WTC11 (cell line): ENCODE results near the gene AOC3. TPM values are rescaled to one million over a fixed set of nuclear protein-coding genes. Genes with fewer than 3 reads are reported as not detected.

Experiments used
- ATAC-seq: fragments of 200-7000 bp; cut with Tn5 transposase; 2 replicates; pipeline ENCODE4 v1.10.0; 2021; ENCODE audit warnings: mild to moderate bottlenecking, moderate library complexity
- CTCF ChIA-PET: fragments of 300-600 bp; sonication (Branson Sonifier 250); formaldehyde crosslinking; loops from one replicate; lab custom pipeline; 2021; ENCODE audit warnings: antibody characterized with exemption; lab: Charles Lee
- POLR2A ChIA-PET: fragments of 350-600 bp; sonication (Branson Sonifier 250); formaldehyde crosslinking; loops from one replicate; lab custom pipeline; 2021; ENCODE audit warnings: antibody characterized with exemption; lab: Charles Lee
- DNase-seq: peaks from one replicate; pipeline ENCODE4 v3.0.0; 2021; ENCODE audit warnings: low spot score
- H3K27ac Mint-ChIP-seq: 2 replicates; pipeline ENCODE4 v1.8.0; 2021; ENCODE audit warnings: mixed read lengths
- H3K27me3 Mint-ChIP-seq: 2 replicates; pipeline ENCODE4 v1.8.0; 2021; ENCODE audit warnings: low read depth, mild to moderate bottlenecking, moderate library complexity, mixed read lengths
- H3K36me3 Mint-ChIP-seq: 2 replicates; pipeline ENCODE4 v1.8.0; 2021; ENCODE audit warnings: mixed read lengths
- H3K4me1 Mint-ChIP-seq: 2 replicates; pipeline ENCODE4 v1.8.0; 2022; ENCODE audit warnings: mixed read lengths
- H3K4me3 Mint-ChIP-seq: 2 replicates; pipeline ENCODE4 v1.8.0; 2021; ENCODE audit warnings: mild to moderate bottlenecking, moderate library complexity, mixed read lengths
- H3K9me3 Mint-ChIP-seq: 2 replicates; pipeline ENCODE4 v1.8.0; 2021; ENCODE audit warnings: mixed read lengths
- CBFB ChIP-seq: sonication (generic); formaldehyde crosslinking; IDR thresholded peaks from 2 replicates; pipeline ENCODE4 v1.8.1; 2022; ENCODE audit warnings: mild to moderate bottlenecking, low read depth, missing genetic modification reagents
- CREB1 ChIP-seq: sonication (generic); formaldehyde crosslinking; IDR thresholded peaks from 2 replicates; pipeline ENCODE4 v1.8.0; 2023; ENCODE audit warnings: mild to moderate bottlenecking, missing genetic modification reagents
- FOXP4 ChIP-seq: sonication (generic); formaldehyde crosslinking; IDR thresholded peaks from 2 replicates; pipeline ENCODE4 v1.8.0; 2022; ENCODE audit warnings: mild to moderate bottlenecking, missing genetic modification reagents
- GTF2I ChIP-seq: fragments of 250-450 bp; sonication (Bioruptor Pico); conservative IDR thresholded peaks from 2 replicates; pipeline ENCODE4 v1.4.0; 2021; ENCODE audit warnings: mild to moderate bottlenecking
- JUN ChIP-seq: sonication (generic); formaldehyde crosslinking; IDR thresholded peaks from 2 replicates; pipeline ENCODE4 v1.8.0; 2023; ENCODE audit warnings: mild to moderate bottlenecking, missing genetic modification reagents
- MYBL2 ChIP-seq: sonication (generic); formaldehyde crosslinking; IDR thresholded peaks from 2 replicates; pipeline ENCODE4 v1.8.1; 2023; ENCODE audit warnings: mild to moderate bottlenecking, moderate library complexity, missing genetic modification reagents
- NFATC4 ChIP-seq: fragments of 250-450 bp; sonication (Bioruptor Pico); IDR thresholded peaks from 2 replicates; pipeline ENCODE4 v1.9.0; 2021; ENCODE audit warnings: mild to moderate bottlenecking
- OVOL2 ChIP-seq: fragments of 250-450 bp; sonication (Bioruptor Pico); IDR thresholded peaks from 2 replicates; pipeline ENCODE4 v1.9.0; 2021; ENCODE audit warnings: mild to moderate bottlenecking, borderline replicate concordance
- PREB ChIP-seq: sonication (generic); formaldehyde crosslinking; IDR thresholded peaks from 2 replicates; pipeline ENCODE4 v1.8.1; 2022; ENCODE audit warnings: mild to moderate bottlenecking, missing genetic modification reagents, moderate library complexity, borderline replicate concordance
- SOX15 ChIP-seq: fragments of 250-450 bp; sonication (Bioruptor Pico); IDR thresholded peaks from 2 replicates; pipeline ENCODE4 v1.9.0; 2021; ENCODE audit warnings: mild to moderate bottlenecking
- TCF7 ChIP-seq: sonication (generic); formaldehyde crosslinking; IDR thresholded peaks from 2 replicates; pipeline ENCODE4 v1.8.0; 2022; ENCODE audit warnings: mild to moderate bottlenecking, low read depth, missing genetic modification reagents, moderate library complexity
- TP53 ChIP-seq: sonication (generic); formaldehyde crosslinking; IDR thresholded peaks from 2 replicates; pipeline ENCODE4 v1.8.1; 2023; ENCODE audit warnings: mild to moderate bottlenecking, missing genetic modification reagents
- ZMAT4 ChIP-seq: fragments of 250-450 bp; sonication (Bioruptor Pico); IDR thresholded peaks from 2 replicates; pipeline ENCODE4 v1.9.0; 2021; ENCODE audit warnings: mild to moderate bottlenecking
- ZNF219 ChIP-seq: sonication (generic); formaldehyde crosslinking; IDR thresholded peaks from 2 replicates; pipeline ENCODE4 v1.8.0; 2023; ENCODE audit warnings: missing genetic modification reagents, mild to moderate bottlenecking, borderline replicate concordance
- ZNF423 ChIP-seq: fragments of 250-450 bp; sonication (Bioruptor Pico); IDR thresholded peaks from 2 replicates; pipeline ENCODE4 v2.1.2; 2022; ENCODE audit warnings: mild to moderate bottlenecking, moderate library complexity
- ZNF671 ChIP-seq: fragments of 250-450 bp; sonication (Bioruptor Pico); IDR thresholded peaks from 2 replicates; pipeline ENCODE4 v1.8.0; 2021; ENCODE audit warnings: mild to moderate bottlenecking
- total RNA-seq: library from RNA; stranded (reverse); gene quantifications from 3 replicates; pipeline ENCODE4 v1.2.3, GENCODE V29; 2021
- TF ChIP-seq, protein P1 (sequence below): fragments of 250-450 bp; sonication (Bioruptor Pico); IDR thresholded peaks from 2 replicates; pipeline ENCODE4 v1.9.0; 2021; ENCODE audit warnings: mild to moderate bottlenecking, borderline replicate concordance
- TF ChIP-seq, protein P2 (sequence below): sonication (generic); formaldehyde crosslinking; IDR thresholded peaks from 2 replicates; pipeline ENCODE4 v1.8.1; 2022; ENCODE audit warnings: mild to moderate bottlenecking, moderate library complexity, missing genetic modification reagents
- TF ChIP-seq, protein P3 (sequence below): sonication (generic); formaldehyde crosslinking; IDR thresholded peaks from 2 replicates; pipeline ENCODE4 v1.8.1; 2022; ENCODE audit warnings: missing genetic modification reagents, borderline replicate concordance
- TF ChIP-seq, protein P4 (sequence below): sonication (generic); formaldehyde crosslinking; IDR thresholded peaks from 2 replicates; pipeline ENCODE4 v1.8.1; 2023; ENCODE audit warnings: mild to moderate bottlenecking, missing genetic modification reagents
- TF ChIP-seq, protein P5 (sequence below): sonication (generic); formaldehyde crosslinking; IDR thresholded peaks from 2 replicates; pipeline ENCODE4 v1.8.1; 2023; ENCODE audit warnings: mild to moderate bottlenecking, missing genetic modification reagents, moderate library complexity

AOC3 gene
- total RNA-seq, 1 experiment from 2014 or later, result 7.6 TPM

DNA sequence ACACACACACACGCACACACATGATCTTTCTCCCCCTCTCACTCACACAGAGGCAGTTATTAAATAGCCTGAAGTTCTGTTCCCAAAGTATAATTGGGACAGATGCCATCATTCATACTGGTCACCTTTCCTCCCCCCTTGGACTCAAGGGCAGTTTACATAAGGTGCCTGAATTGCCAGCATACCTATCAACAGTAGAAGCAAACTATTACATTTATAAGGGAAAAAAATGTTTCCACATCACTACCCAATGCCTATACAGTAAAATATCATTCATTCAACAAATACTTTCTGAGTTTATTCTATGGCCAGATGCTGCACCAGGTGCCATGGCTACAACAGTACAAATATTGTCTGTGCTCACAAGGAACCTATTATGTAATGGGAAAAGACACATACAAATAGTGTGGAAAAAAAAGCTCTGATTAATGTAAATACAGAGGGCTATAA is 46.1 kb upstream of the AOC3 start (continued):
- TF ChIP-seq ZMAT4 (CRISPR knock-in tag), result no peak
- TF ChIP-seq, protein P1, sequence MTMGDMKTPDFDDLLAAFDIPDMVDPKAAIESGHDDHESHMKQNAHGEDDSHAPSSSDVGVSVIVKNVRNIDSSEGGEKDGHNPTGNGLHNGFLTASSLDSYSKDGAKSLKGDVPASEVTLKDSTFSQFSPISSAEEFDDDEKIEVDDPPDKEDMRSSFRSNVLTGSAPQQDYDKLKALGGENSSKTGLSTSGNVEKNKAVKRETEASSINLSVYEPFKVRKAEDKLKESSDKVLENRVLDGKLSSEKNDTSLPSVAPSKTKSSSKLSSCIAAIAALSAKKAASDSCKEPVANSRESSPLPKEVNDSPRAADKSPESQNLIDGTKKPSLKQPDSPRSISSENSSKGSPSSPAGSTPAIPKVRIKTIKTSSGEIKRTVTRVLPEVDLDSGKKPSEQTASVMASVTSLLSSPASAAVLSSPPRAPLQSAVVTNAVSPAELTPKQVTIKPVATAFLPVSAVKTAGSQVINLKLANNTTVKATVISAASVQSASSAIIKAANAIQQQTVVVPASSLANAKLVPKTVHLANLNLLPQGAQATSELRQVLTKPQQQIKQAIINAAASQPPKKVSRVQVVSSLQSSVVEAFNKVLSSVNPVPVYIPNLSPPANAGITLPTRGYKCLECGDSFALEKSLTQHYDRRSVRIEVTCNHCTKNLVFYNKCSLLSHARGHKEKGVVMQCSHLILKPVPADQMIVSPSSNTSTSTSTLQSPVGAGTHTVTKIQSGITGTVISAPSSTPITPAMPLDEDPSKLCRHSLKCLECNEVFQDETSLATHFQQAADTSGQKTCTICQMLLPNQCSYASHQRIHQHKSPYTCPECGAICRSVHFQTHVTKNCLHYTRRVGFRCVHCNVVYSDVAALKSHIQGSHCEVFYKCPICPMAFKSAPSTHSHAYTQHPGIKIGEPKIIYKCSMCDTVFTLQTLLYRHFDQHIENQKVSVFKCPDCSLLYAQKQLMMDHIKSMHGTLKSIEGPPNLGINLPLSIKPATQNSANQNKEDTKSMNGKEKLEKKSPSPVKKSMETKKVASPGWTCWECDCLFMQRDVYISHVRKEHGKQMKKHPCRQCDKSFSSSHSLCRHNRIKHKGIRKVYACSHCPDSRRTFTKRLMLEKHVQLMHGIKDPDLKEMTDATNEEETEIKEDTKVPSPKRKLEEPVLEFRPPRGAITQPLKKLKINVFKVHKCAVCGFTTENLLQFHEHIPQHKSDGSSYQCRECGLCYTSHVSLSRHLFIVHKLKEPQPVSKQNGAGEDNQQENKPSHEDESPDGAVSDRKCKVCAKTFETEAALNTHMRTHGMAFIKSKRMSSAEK (CRISPR knock-in tag), result no peak

DNA sequence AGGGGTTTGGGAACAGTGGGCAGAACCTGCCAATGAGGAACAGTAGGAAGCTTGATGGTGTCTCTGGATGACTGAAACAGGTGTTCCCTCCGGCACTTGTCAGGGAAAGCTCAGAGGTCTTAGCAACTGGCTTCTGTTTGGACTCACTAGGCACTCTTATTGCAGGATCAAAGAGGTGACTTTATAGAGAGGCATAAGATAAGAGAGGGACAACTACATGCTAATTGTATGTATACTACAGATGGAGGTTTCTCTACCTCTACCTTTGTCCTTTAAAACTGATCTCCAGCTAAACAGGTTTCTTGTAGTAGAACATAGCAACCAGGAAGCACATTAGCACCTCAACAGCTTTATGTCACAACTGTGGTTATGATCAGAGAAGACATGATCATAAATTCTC is 44.8 kb upstream of the AOC3 start:
- no peaks in the 10 kb centered on the region for H3K9me3 Mint-ChIP-seq
- no peaks in the 10 kb centered on the region for H3K4me1 Mint-ChIP-seq
- H3K27ac Mint-ChIP-seq, result no peak overlapping the region
- ATAC-seq, result no peak
- no peak for DNase-seq
- peaks cover 13% of the 10 kb centered on the region for H3K36me3 Mint-ChIP-seq
- ChIA-PET POLR2A (interaction anchor here (0.7 kb wide), 1 partner anchor 29 kb away, joined by 3 read pairs; no protein-coding TSS in a partner anchor), CTCF (interaction anchor here (1.5 to 1.8 kb wide), 2 partner anchors 14 to 18 kb away, joined by 3 to 5 read pairs; partner anchors contain the start of gene BECN1)
- no peak for TF ChIP-seq SOX15 (CRISPR knock-in tag)
- TF ChIP-seq NFATC4, result no peak
- TF ChIP-seq CBFB (CRISPR knock-in tag), result no peak
- TF ChIP-seq, protein P2, sequence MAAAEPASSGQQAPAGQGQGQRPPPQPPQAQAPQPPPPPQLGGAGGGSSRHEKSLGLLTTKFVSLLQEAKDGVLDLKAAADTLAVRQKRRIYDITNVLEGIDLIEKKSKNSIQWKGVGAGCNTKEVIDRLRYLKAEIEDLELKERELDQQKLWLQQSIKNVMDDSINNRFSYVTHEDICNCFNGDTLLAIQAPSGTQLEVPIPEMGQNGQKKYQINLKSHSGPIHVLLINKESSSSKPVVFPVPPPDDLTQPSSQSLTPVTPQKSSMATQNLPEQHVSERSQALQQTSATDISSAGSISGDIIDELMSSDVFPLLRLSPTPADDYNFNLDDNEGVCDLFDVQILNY, result no peak
- TF ChIP-seq GTF2I, result no peak
- TF ChIP-seq PREB (CRISPR knock-in tag), result no peak
- no peak for TF ChIP-seq MYBL2
- TF ChIP-seq ZNF423 (CRISPR knock-in tag), result no peak
- H3K27me3 Mint-ChIP-seq, result peaks cover 4% of the 10 kb centered on the region
- H3K4me3 Mint-ChIP-seq, result no peak overlapping the region

- Mint-ChIP-seq H3K27me3 (no peaks in the 10 kb centered on the region; the same call in 1 of the 2 replicates), H3K4me3 (no peak overlapping the region), H3K4me1 (no peaks in the 10 kb centered on the region), H3K9me3 (no peaks in the 10 kb centered on the region), H3K27ac (no peak overlapping the region), H3K36me3 (peaks cover 26% of the 10 kb centered on the region)
- ChIA-PET CTCF (interaction anchor here (0.9 to 2.4 kb wide), 3 partner anchors 11 to 46 kb away, joined by 4 to 7 read pairs (median 6); partner anchors contain the start of gene BECN1), POLR2A (no interaction called here)
- ATAC-seq (no peak), DNase-seq (no peak)
- TF ChIP-seq CREB1 (CRISPR knock-in tag) (no peak), JUN (CRISPR knock-in tag) (no peak), ZNF671 (no peak), TP53 (CRISPR knock-in tag) (no peak), OVOL2 (CRISPR knock-in tag) (no peak), FOXP4 (CRISPR knock-in tag) (no peak), ZNF219 (CRISPR knock-in tag) (no peak), TCF7 (CRISPR knock-in tag) (no peak)
- TF ChIP-seq, protein P3, sequence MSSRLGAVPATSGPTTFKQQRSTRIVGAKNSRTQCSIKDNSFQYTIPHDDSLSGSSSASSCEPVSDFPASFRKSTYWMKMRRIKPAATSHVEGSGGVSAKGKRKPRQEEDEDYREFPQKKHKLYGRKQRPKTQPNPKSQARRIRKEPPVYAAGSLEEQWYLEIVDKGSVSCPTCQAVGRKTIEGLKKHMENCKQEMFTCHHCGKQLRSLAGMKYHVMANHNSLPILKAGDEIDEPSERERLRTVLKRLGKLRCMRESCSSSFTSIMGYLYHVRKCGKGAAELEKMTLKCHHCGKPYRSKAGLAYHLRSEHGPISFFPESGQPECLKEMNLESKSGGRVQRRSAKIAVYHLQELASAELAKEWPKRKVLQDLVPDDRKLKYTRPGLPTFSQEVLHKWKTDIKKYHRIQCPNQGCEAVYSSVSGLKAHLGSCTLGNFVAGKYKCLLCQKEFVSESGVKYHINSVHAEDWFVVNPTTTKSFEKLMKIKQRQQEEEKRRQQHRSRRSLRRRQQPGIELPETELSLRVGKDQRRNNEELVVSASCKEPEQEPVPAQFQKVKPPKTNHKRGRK (CRISPR knock-in tag), result no peak
- TF ChIP-seq, protein P4, sequence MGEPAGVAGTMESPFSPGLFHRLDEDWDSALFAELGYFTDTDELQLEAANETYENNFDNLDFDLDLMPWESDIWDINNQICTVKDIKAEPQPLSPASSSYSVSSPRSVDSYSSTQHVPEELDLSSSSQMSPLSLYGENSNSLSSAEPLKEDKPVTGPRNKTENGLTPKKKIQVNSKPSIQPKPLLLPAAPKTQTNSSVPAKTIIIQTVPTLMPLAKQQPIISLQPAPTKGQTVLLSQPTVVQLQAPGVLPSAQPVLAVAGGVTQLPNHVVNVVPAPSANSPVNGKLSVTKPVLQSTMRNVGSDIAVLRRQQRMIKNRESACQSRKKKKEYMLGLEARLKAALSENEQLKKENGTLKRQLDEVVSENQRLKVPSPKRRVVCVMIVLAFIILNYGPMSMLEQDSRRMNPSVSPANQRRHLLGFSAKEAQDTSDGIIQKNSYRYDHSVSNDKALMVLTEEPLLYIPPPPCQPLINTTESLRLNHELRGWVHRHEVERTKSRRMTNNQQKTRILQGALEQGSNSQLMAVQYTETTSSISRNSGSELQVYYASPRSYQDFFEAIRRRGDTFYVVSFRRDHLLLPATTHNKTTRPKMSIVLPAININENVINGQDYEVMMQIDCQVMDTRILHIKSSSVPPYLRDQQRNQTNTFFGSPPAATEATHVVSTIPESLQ (CRISPR knock-in tag), result no peak
- TF ChIP-seq, protein P5, sequence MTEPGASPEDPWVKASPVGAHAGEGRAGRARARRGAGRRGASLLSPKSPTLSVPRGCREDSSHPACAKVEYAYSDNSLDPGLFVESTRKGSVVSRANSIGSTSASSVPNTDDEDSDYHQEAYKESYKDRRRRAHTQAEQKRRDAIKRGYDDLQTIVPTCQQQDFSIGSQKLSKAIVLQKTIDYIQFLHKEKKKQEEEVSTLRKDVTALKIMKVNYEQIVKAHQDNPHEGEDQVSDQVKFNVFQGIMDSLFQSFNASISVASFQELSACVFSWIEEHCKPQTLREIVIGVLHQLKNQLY, result no peak
Observed at GRCh38 chr17:42809250-42809649, 41.7 kb upstream of the AOC3 start.
